ENCODE measurements around the gene GPS1.

Gene GPS1

GRCh38 chr17:82088838-82089722 is 37.4 kb downstream of the GPS1 start:
- TF ChIP-seq CTCF (conservative IDR thresholded peaks at IDR 0.05), result no peak
- H3K27ac ChIP-seq, result peak overlapping the region; percentile 99

- H3K27ac ChIP-seq, result peak overlapping the region; percentile 99
- no peak for TF ChIP-seq CTCF (conservative IDR thresholded peaks at IDR 0.05)
Observed at GRCh38 chr17:82089723-82090548, 38.2 kb downstream of the GPS1 start.

GRCh38 chr17:82090549-82091263 is 39.0 kb downstream of the GPS1 start:
- TF ChIP-seq CTCF (conservative IDR thresholded peaks at IDR 0.05), result no peak
- peak overlapping the region; percentile 99 for H3K27ac ChIP-seq

- no peak for TF ChIP-seq CTCF (conservative IDR thresholded peaks at IDR 0.05)
- H3K27ac ChIP-seq, result peak overlapping the region; percentile 99; the same call in 1 of the 2 replicates
Observed at GRCh38 chr17:82091264-82092066, 39.8 kb downstream of the GPS1 start.

- no peak for TF ChIP-seq CTCF (conservative IDR thresholded peaks at IDR 0.05)
- peak overlapping the region; percentile 99; the same call in 1 of the 2 replicates for H3K27ac ChIP-seq
Observed at GRCh38 chr17:82092094-82092586, 40.4 kb downstream of the GPS1 start.

GRCh38 chr17:82092628-82092994 is 40.9 kb downstream of the GPS1 start:
- TF ChIP-seq CTCF (conservative IDR thresholded peaks at IDR 0.05), result no peak
- peak overlapping the region; percentile 99 for H3K27ac ChIP-seq
